GM21515 (cell line): ENCODE data around the gene SELENON.
"Not testable (repeated sequence)": the region's sequence is repeated elsewhere in the genome, so short reads cannot be mapped to it uniquely, and the experiment has no call there.

Source experiments
- ATAC-seq: cut with Tn5 transposase; IDR thresholded peaks from one replicate; pipeline ENCODE4 v1.9.1; 2021; ENCODE audit not compliant: unreplicated experiment

Gene SELENON

GRCh38 chr1:25821630-25822091, 21.7 kb downstream of the SELENON start:
- ATAC-seq: no peak

GRCh38 chr1:25825605-25826004, 25.6 kb downstream of the SELENON start:
- ATAC-seq: no peak

GRCh38 chr1:25826571-25826970, 26.6 kb downstream of the SELENON start:
- no peak for ATAC-seq

- no peak for ATAC-seq
Observed at GRCh38 chr1:25828491-25828890, 28.5 kb downstream of the SELENON start.

- no peak for ATAC-seq
Observed at GRCh38 chr1:25829046-25829445, 29.1 kb downstream of the SELENON start.

GRCh38 chr1:25831569-25832196, 31.7 kb downstream of the SELENON start:
- no peak for ATAC-seq

- no peak for ATAC-seq
Observed at GRCh38 chr1:25832336-25833037, 32.5 kb downstream of the SELENON start.

- ATAC-seq: no peak
Observed at GRCh38 chr1:25833158-25833557, 33.2 kb downstream of the SELENON start.

GRCh38 chr1:25834894-25835293, 34.9 kb downstream of the SELENON start:
- no peak for ATAC-seq

GRCh38 chr1:25836695-25837094, 36.7 kb downstream of the SELENON start:
- ATAC-seq: no peak

- no peak for ATAC-seq
Observed at GRCh38 chr1:25837262-25837875, 37.4 kb downstream of the SELENON start.

- ATAC-seq: not testable (repeated sequence)
Observed at GRCh38 chr1:25839808-25840207, 39.8 kb downstream of the SELENON start.

GRCh38 chr1:25843483-25843882, 43.5 kb downstream of the SELENON start:
- no peak for ATAC-seq

GRCh38 chr1:25844536-25845337, 44.7 kb downstream of the SELENON start:
- ATAC-seq: no peak

GRCh38 chr1:25845664-25846063, 45.7 kb downstream of the SELENON start:
- no peak for ATAC-seq

- no peak for ATAC-seq
Observed at GRCh38 chr1:25847929-25848328, 47.9 kb downstream of the SELENON start.

GRCh38 chr1:25848531-25848930, 48.5 kb downstream of the SELENON start:
- ATAC-seq: no peak

- no peak for ATAC-seq
Observed at GRCh38 chr1:25854554-25854953, 54.6 kb downstream of the SELENON start.

- no peak for ATAC-seq
Observed at GRCh38 chr1:25856856-25857255, 56.9 kb downstream of the SELENON start.

- no peak for ATAC-seq
Observed at GRCh38 chr1:25858494-25858893, 58.5 kb downstream of the SELENON start.
